ENCODE measurements around the gene ENDOU.

DNA sequence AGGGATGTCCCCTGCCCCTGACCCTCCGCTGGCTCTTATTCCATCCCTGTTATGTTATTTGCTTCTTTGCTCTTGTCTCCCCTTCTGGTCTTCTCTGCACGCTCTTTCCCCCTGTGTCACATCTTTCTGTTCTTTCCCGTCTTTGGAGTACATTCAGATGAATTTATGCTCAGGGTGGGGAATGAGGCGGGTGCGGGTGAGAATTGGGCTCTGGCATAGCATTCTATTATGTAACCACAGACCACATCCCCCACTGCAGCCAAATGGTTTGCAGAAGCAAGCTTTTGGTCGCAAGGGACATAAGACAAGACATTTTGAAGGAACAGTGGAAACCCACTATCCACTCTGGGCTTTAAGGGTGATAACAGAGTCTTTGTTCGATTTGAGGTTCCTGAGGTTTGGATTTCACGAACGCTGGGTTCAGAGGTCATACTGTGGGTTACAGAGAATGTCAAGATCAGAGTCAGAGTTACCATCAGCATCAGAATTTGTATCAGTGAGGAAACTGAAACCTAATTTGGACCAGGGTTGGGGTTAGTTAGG is 3.8 kb downstream of the ENDOU start:
- TF ChIP-seq CTCF (IDR thresholded peaks at IDR 0.05) (no peak), POLR2AphosphoS5 (IDR thresholded peaks at IDR 0.05; ENCODE audit: insufficient read depth in 1 of 2, low read depth in 1 of 2) (no peak), POLR2A (IDR thresholded peaks at IDR 0.05) (no peak)

Measured in vagina (tissue), 2 donors.